ENCODE data around the gene SQSTM1.

The SQSTM1 gene

DNA sequence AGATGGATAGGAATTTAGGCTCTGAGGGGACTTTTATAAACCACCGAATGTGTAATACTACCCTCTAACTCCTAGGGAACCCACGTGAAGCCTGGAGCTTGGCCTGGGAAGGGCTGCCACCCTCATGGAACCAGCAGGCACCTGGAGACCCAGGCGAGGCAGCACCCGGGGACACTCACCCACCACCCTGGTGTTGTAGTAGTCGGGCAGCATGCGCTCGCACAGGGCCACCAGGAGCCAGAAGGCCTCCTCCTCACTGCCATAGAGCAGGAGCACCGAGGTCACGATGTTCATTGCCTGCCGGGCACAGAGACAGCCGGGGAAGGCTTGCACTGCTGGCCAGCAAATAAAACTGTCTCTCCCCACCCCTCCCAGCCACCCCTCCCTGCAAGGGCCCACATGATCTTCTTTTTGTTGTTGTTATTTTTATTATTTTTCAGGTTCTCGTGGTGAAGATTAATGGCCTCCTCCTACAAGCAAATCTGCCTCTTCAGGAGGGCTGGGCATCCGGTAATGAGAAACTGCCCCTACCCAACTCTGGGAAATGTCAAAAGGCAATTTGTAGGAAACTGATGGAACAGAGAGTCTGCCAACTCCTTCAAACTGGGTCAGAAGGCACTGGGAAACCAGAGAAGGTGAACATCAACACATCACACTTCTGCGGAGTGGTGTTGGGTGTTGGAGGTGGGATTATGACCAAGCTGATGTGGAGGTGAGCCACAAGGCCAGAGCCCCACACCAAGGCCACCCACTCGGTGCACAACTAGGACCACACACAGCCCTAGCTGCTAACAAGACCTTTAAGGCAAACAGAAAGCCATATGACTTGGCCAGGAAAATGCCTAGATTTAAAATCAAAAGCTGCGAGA lies 55.3 kb downstream of the SQSTM1 start:
- no peak for DNase-seq

DNA sequence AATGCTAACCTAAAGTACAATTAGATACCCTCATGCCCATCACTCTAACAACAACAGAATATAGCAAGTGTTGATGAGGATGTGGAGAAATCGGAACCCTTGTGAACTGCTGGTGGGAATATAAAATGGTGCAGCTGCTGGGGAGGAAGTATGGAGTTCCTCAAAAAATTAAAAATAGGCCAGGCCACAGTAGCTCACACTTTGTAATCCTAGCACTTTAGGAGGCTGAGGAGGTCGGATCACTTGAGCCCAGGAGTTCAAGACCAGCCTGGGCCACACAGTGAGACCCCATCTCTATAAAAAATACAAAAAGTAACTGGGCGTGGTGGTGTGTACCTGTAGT lies 55.9 kb downstream of the SQSTM1 start:
- DNase-seq, result no peak

DNA sequence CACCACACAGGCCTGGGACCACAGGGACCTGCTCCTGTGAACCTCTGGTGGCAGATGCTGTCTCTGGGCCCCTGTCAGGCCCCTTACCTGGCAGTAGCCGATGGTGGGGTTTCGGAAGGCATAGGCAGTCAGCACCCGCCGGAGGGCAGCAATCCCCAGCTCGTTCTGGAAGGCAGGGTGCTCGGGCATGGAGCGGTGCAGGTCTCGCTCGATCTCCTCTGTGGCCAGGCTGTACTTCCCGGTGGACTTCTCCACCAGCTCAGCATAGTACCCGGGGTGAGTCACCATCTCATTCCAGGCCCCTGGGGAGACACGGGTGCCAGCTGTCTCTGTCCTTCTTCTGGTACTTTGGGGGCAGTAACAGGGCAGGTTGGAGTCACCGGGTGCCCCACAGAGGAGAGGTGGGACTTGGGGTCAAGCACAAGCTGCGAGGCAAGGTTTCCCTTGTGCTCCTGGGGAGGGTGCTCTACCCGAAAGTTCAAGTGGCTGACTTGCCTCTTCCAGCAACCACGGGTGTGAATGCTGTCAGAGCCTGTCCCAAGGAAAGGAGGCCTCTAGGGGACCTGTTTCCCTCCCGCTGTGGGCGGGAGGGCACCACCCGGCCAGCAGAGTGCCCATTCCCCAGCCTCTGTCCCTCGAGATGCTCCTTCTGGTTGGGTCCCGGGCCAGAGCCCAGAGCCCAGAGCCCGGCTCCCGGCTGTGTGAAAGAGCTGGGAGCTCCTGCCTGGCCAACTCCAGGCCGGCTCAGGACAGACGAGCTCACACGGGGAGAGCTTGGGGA lies 57.7 kb downstream of the SQSTM1 start:
- no peak for DNase-seq

DNA sequence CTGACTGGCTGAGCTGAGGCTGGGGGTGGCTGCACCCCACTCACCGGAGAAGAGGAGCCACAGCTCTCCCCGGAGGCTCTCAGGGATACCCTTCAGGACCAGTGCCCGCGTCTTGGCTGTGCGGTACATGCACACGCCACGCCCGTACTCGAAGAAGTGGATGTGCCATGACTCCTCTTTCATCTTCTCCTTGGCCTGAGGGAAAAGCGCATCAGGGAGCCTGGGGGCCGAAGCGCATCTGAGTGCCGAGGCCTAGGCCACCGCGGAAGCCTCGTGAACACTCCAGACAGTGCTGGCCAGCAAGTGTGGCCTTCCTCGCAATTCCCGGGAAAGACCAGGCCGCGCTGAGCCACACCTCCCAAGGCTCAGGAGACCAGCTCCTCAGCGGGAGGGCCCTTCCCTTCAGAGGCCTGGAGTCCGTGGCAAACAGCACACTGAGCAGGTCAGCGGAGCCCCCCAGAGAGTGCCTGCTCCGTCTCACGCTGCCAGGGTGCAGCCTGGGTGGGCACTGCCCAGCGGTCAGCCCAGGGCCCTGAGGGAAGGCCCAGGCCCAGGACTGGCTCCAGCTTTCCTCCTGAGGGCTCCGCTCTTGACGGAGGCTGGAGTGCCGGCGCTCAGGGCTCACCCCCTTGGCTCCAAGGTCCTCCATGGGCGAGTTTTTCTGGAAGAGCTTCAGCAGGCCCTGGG lies 58.4 kb downstream of the SQSTM1 start:
- no peak for DNase-seq

DNA sequence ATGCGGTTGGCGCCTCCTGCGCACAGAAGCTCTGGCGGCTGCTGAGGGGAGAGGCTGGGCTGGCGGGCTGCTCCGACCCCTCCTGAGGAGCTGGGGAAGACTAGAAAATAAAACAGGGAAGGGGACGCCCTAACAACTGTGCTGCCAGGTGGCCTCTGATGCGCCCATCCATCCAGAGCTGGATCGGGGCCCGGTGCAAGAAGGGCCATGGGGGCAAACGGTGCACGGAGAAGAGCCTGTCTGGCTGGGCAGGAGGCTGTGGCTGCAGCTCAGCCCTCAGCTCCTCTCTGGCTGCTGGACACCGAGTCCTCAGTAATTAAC lies 58.9 kb downstream of the SQSTM1 start:
- DNase-seq, result no peak

DNA sequence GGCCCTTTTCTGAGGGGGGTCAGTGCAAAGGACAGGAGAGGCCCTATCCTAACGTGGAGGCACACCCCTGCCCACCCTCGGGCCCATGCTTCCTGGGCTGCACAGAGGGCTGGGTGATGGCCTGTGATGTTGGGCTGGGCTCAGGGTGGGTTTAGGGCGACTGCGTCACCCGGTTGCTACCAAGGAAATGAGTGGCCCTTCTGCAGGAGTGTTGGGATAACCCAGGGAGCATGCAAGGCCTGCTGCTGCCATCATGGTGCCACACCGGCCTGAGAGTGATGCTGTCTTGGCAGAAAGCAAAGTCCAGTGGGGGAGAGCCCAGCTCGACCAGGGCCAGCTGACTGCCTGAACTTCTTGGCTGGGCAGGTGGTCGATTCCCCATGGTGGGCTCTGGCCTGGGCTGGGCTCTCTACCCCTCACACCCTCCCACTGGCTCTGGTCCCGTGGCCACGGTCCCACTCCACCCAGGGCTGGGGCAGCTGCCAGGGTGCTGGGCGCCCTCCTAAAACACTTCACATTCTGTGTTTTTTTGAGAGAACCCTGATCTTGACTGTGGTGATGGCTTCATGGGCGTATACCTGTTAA lies 59.5 kb downstream of the SQSTM1 start:
- no peak for DNase-seq

DNA sequence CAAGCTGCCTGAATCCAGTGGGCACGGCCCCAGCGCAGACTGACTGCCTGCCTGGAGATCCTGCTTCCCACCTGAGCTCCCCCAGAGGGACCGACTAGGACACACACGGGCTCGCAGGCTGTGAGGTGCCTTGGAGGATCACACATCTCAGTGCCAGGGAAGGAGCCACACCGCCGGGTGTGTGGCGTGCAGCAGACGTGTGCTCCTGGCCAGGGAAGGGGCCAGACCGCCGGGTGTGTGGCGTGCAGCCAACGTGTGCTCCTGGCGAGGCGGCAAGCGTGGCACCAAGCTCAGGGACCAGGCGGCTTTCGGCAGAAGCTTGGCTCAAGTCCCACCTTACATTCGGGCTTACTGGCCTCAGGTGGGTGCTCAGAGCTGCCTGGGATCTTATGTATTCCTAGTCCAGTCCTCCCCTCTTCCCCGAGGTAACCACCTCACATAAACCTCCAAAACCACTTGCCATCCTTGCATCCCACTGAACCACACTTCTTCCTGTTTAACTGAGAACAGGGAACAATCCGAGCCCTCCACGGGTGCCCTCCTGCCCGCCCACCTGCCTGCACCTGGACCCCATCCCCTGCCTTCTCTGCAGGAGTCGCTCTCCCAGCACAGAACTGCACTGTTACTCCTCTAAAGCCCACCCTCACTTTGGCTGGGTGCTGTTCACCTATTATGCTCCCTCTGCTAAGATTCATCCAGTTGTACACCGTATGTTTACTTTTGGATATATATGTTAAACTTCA lies 60.3 kb downstream of the SQSTM1 start:
- DNase-seq, result no peak

DNA sequence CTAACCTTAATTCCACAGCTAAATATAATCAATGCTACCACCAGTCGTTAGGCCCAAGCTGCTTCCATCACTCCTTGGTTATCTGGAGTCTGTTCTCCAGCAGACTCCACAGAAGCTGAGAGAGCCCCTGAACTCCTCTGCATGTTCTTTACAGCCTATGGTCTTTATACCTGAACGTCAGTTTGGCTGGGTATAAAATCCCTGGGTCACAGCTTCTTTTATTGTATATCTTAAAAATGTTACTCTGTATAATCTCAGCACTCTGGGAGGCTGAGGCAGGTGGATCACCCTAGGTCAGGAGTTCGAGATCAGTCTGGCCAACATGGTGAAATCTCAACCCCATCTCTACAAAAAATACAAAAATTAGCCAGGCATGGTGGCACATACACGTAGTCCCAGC lies 61.6 kb downstream of the SQSTM1 start:
- no peak for DNase-seq

DNA sequence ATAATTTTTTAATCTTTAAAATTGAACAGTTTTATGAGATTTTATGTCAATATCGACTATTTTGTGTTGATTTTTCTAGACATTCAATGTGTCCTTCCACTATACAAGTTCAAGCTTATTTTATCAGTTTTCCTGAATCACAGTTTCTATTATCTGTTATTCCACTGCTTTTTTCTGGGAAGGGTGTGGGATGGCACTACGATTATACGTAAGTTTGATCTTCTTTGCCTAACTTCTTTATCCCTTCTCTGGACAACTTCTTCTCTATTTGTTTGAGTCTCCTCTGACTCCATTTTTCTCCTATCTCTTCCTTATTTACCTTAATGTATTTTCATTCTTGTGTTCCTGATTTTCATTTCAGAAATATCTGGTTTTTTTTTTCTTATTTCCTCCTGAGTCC lies 62.5 kb downstream of the SQSTM1 start:
- DNase-seq, result no peak

DNA sequence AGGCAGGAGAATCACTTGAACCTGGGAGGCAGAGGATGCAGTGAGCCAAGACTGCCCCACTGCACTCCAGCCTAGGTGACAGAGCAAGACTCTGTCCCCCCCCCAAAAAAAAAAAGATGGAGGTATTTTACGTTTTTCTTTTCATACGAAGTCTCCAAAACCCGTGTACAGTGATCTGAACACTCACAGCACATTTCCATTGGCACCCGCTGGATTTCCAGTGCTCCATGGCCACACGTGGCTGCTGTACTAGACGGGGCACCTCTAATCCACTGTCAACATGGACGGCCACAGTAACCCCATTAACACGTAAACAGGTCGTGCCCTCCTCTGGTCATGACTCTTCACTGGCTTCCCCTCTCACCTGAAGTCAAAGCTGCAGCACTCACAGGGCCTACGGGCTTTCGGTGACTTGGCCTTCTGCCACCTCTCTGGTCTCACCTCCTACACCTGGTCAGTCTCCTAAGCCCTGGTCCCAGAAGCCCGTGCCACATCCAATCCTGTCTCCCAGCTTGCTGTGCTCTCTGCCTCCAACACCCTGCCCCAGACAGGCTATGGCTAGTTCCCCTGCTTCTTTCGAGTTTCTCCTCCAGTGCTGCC lies 64.9 kb downstream of the SQSTM1 start:
- DNase-seq, result no peak

DNA sequence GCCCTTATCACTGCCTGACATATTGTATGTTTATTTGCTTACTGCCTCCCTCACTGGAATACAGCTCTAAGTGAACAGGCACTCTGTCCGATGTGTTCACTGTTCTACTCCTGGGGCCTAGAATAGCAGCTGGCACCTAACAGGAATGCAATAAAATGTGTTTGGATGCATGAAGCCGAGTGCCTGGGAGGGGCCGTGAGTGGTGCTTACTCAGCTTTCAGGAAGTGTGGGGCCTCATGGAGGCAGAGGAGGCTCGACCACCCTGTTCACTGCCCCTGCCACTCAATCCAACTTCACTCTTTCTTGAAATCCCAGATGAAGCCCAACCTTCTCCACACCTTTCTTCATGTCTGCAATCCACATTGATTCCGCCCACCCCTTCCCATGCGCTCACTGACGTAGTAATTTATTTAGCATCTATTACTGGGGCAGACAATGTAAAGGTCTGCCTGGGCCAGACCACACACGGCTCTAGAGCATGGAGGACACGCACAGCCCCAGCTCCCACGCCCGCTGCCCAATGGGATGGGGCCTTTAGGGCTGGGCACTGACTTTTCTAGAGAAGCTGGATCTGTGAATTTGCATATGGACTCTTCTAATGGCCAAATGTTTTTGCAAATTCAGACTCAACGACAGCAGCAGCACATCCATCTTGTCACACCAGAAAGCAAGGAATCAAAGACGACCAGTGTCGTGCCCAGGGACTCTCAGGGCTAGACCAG lies 65.6 kb downstream of the SQSTM1 start:
- DNase-seq, result no peak

DNA sequence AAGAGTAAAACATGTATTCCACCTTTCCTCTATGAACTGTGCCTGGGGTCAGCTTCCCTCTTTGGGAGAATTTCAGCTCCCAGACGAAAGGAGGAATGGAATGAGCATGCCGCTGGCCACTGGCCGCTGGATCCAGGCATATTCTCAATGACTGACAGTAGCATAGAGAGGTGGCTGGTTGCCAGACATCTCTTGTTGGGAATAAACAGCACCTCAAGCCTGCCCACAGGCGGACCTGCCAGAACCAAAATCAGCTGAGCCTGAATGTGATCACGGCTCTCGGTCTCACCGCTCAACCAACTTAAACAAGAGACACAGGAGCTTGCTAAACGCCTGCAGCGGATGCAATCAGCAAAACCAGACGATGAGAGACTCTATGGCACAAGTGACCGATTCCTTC lies 66.4 kb downstream of the SQSTM1 start:
- DNase-seq, result no peak
